ENCODE measurements around the gene TRERF1.

TRERF1 gene

DNA sequence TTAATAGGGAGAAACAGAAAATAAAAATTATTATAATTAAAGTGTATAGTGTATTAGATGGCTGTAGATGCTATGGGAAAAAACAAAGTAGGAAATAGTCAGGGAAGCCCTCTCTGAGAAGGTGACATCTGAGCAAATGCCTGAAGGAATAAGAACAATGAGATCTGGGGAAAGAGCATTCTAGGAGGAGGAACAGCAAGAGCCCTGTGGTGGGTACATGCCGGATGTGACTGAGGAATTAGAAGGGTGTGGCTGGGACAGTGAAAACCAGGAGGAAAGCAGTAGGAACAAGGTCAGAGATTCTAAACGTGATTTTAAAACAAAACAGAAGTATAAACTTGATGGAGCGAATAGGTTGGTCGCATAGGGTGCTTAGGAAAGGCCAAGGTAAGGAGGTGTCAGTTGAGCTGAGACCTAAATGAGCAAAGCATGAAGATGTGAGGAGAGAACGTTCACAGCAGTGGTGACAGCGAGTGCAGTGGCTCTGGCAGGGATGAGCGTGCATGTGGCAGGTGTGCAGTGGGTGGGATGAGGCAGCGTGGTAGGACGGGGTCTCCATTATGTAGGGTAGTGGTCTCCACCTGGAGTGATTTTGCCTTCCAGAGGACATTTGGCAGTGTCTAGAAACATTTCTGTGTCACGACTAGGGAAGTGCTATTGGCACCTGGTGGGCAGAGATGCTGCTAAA lies 137.0 kb downstream of the TRERF1 start:
- Histone ChIP-seq H3K9ac (ENCODE audit: insufficient read length, low read depth) (no peak overlapping the region), H3K27me3 (ENCODE audit: insufficient read depth, insufficient read length) (no peaks in the 10 kb centered on the region), H3K4me3 (ENCODE audit: insufficient read length, low read depth) (no peak overlapping the region), H3K36me3 (ENCODE audit: insufficient read depth, insufficient read length, low read length) (peaks cover 6% of the 10 kb centered on the region), H3K4me1 (ENCODE audit: insufficient read depth, insufficient read length) (peaks cover 6% of the 10 kb centered on the region), H3K9me3 (ENCODE audit: insufficient read depth, low read length) (no peaks in the 10 kb centered on the region)
- no peak for DNase-seq (ENCODE audit: low read depth, low spot score)
- TF ChIP-seq YY1 (IDR thresholded peaks at IDR 0.05; ENCODE audit: insufficient read depth, insufficient read length) (no peak), ZNF274 (IDR thresholded peaks at IDR 0.05; ENCODE audit: low read depth, low read length) (no peak), SUZ12 (IDR thresholded peaks at IDR 0.05; ENCODE audit: extremely low read depth, insufficient read depth, insufficient read length) (no peak)

DNA sequence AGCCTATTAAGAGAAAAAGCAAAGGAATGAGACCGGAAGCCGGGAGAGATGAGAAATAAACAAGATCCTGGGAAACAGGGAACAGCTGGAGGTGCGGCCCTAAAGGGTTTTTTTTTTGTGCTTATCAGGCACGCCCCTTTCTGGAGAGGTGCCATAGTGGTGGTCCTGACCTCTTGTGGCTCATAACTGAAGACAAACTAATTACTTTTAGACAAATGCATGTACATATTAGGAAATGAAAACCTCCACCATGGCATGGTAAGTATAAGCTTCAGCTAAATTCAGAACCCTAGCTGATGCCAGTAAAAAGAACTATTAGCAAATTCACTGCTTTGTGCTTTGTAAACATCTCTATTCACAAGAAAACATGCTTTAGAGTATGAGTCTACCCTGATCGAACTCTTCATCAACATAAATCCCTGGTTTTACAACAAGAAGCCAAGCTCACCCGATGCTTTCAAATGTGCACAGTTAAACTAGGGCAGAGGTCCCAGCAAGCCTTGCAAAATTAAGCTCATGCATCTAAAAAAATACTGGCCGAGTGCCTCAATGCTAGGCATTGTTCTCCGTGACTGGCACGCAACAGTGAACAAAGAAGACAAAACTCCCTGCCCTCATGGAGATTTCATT lies 137.7 kb downstream of the TRERF1 start:
- no peak for DNase-seq (ENCODE audit: low read depth, low spot score)
- no peak overlapping the region for H3K9ac ChIP-seq (ENCODE audit: insufficient read length, low read depth)
- H3K36me3 ChIP-seq (ENCODE audit: insufficient read depth, insufficient read length, low read length): peaks cover 6% of the 10 kb centered on the region
- no peaks in the 10 kb centered on the region for H3K27me3 ChIP-seq (ENCODE audit: insufficient read depth, insufficient read length)
- H3K9me3 ChIP-seq (ENCODE audit: insufficient read depth, low read length): no peaks in the 10 kb centered on the region
- peaks cover 6% of the 10 kb centered on the region for H3K4me1 ChIP-seq (ENCODE audit: insufficient read depth, insufficient read length)
- no peak overlapping the region for H3K4me3 ChIP-seq (ENCODE audit: insufficient read length, low read depth)
- TF ChIP-seq SUZ12 (IDR thresholded peaks at IDR 0.05; ENCODE audit: extremely low read depth, insufficient read depth, insufficient read length) (no peak), YY1 (IDR thresholded peaks at IDR 0.05; ENCODE audit: insufficient read depth, insufficient read length) (no peak), ZNF274 (IDR thresholded peaks at IDR 0.05; ENCODE audit: low read depth, low read length) (no peak)

DNA sequence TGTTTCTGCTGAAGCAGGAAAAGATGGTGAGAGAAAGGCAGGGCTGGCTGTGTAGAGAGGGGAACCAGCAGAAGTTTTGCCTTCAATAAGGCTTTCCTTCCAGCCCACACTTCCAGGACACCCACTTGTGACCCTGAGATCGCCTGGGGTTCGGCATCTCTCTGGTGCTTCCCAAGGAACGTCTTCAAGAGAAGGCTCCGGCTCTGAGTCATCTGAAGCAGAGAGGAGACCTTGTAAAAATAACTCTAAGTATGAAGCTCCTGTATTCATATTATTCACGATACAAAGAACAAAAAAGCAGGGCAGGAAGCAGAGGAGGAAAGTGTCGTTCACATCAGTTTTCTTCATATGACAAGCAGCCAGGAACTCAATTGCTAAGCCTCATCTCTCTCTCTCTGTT lies 138.7 kb downstream of the TRERF1 start:
- no peak overlapping the region for H3K4me3 ChIP-seq (ENCODE audit: insufficient read length, low read depth)
- TF ChIP-seq ZNF274 (IDR thresholded peaks at IDR 0.05; ENCODE audit: low read depth, low read length) (no peak), YY1 (IDR thresholded peaks at IDR 0.05; ENCODE audit: insufficient read depth, insufficient read length) (no peak), SUZ12 (IDR thresholded peaks at IDR 0.05; ENCODE audit: extremely low read depth, insufficient read depth, insufficient read length) (no peak)
- DNase-seq (ENCODE audit: low read depth, low spot score): no peak
- H3K9ac ChIP-seq (ENCODE audit: insufficient read length, low read depth): no peak overlapping the region
- no peaks in the 10 kb centered on the region for H3K9me3 ChIP-seq (ENCODE audit: insufficient read depth, low read length)
- H3K36me3 ChIP-seq (ENCODE audit: insufficient read depth, insufficient read length, low read length): peaks cover 6% of the 10 kb centered on the region
- H3K4me1 ChIP-seq (ENCODE audit: insufficient read depth, insufficient read length): peaks cover 6% of the 10 kb centered on the region
- H3K27me3 ChIP-seq (ENCODE audit: insufficient read depth, insufficient read length): no peaks in the 10 kb centered on the region

DNA sequence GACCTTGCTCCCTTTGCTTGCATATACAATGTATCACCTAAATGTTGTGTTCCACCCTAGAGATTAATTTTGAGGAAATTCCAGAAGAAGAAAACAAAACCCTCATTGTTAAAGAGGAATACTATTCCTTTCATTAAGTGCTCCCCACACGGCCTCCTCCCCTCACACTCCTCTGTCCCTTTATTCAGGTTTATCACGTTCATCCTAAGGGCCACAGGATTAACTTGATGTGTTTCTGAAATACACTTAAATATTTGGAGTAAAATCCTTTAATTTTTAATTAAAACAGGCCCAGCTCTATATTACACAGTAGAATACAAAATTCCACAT lies 144.6 kb downstream of the TRERF1 start:
- H3K9ac ChIP-seq (ENCODE audit: insufficient read length, low read depth): no peak overlapping the region
- no peak overlapping the region for H3K4me3 ChIP-seq (ENCODE audit: insufficient read length, low read depth)
- H3K36me3 ChIP-seq (ENCODE audit: insufficient read depth, insufficient read length, low read length): peaks cover 3% of the 10 kb centered on the region
- peaks cover 8% of the 10 kb centered on the region for H3K4me1 ChIP-seq (ENCODE audit: insufficient read depth, insufficient read length)
- H3K9me3 ChIP-seq (ENCODE audit: insufficient read depth, low read length): no peaks in the 10 kb centered on the region
- DNase-seq (ENCODE audit: low read depth, low spot score): no peak
- H3K27me3 ChIP-seq (ENCODE audit: insufficient read depth, insufficient read length): no peaks in the 10 kb centered on the region
- TF ChIP-seq SUZ12 (IDR thresholded peaks at IDR 0.05; ENCODE audit: extremely low read depth, insufficient read depth, insufficient read length) (no peak), YY1 (IDR thresholded peaks at IDR 0.05; ENCODE audit: insufficient read depth, insufficient read length) (no peak), ZNF274 (IDR thresholded peaks at IDR 0.05; ENCODE audit: low read depth, low read length) (no peak)

DNA sequence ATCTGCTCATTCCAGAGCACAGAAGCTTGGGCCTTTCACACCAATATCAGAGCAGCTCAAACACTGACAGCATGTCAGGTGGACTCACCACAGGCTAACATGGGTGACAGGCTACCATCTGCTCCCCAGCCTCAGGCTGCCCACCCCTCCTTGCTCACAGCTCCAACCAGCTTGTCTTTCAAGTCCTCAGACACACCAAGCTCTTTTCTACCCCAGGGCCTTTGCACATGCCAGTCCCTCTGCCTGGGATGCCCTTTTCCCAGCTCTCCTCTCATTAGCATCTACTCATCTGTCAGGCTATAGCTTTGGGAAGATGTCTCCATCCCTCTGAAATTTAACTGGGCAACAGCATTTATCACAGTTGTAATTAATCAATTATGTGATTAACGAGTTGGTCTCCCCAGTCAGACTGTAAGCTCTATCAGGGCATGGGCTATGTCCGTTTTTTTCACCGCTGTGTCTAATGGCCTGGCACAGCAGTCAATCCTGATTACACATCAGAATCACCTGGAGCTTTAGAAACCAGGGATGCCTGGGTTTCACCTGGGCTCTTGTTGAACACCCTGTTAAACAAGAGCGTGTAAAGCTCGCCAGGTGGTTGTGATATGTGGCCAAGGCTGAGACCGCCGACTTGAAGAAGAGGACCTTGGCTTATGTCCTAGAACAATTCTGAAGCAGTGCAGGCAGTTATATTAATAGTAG lies 145.1 kb downstream of the TRERF1 start:
- Histone ChIP-seq H3K4me3 (ENCODE audit: insufficient read length, low read depth) (no peak overlapping the region), H3K9me3 (ENCODE audit: insufficient read depth, low read length) (no peaks in the 10 kb centered on the region), H3K9ac (ENCODE audit: insufficient read length, low read depth) (no peak overlapping the region), H3K27me3 (ENCODE audit: insufficient read depth, insufficient read length) (no peaks in the 10 kb centered on the region), H3K4me1 (ENCODE audit: insufficient read depth, insufficient read length) (peaks cover 8% of the 10 kb centered on the region), H3K36me3 (ENCODE audit: insufficient read depth, insufficient read length, low read length) (no peaks in the 10 kb centered on the region)
- TF ChIP-seq ZNF274 (IDR thresholded peaks at IDR 0.05; ENCODE audit: low read depth, low read length): no peak
- TF ChIP-seq SUZ12 (IDR thresholded peaks at IDR 0.05; ENCODE audit: extremely low read depth, insufficient read depth, insufficient read length): no peak
- DNase-seq (ENCODE audit: low read depth, low spot score): no peak

GRCh38 chr6:42304053-42304712 lies 147.5 kb downstream of the TRERF1 start:
- Histone ChIP-seq H3K36me3 (ENCODE audit: insufficient read depth, insufficient read length, low read length) (peaks cover 10% of the 10 kb centered on the region), H3K4me1 (ENCODE audit: insufficient read depth, insufficient read length) (peaks cover 8% of the 10 kb centered on the region), H3K9ac (ENCODE audit: insufficient read length, low read depth) (peak overlapping the region; percentile 44), H3K9me3 (ENCODE audit: insufficient read depth, low read length) (no peaks in the 10 kb centered on the region), H3K27me3 (ENCODE audit: insufficient read depth, insufficient read length) (no peaks in the 10 kb centered on the region), H3K4me3 (ENCODE audit: insufficient read length, low read depth) (no peak overlapping the region)
- no peak for DNase-seq (ENCODE audit: low read depth, low spot score)
- TF ChIP-seq SUZ12 (IDR thresholded peaks at IDR 0.05; ENCODE audit: extremely low read depth, insufficient read depth, insufficient read length): no peak
- no peak for TF ChIP-seq YY1 (IDR thresholded peaks at IDR 0.05; ENCODE audit: insufficient read depth, insufficient read length)
- no peak for TF ChIP-seq ZNF274 (IDR thresholded peaks at IDR 0.05; ENCODE audit: low read depth, low read length)

- Histone ChIP-seq H3K9ac (ENCODE audit: insufficient read length, low read depth) (no peak overlapping the region), H3K27me3 (ENCODE audit: insufficient read depth, insufficient read length) (no peaks in the 10 kb centered on the region), H3K4me3 (ENCODE audit: insufficient read length, low read depth) (no peak overlapping the region), H3K4me1 (ENCODE audit: insufficient read depth, insufficient read length) (peaks cover 8% of the 10 kb centered on the region), H3K36me3 (ENCODE audit: insufficient read depth, insufficient read length, low read length) (peaks cover 10% of the 10 kb centered on the region), H3K9me3 (ENCODE audit: insufficient read depth, low read length) (no peaks in the 10 kb centered on the region)
- DNase-seq (ENCODE audit: low read depth, low spot score): no peak
- TF ChIP-seq SUZ12 (IDR thresholded peaks at IDR 0.05; ENCODE audit: extremely low read depth, insufficient read depth, insufficient read length): no peak
- TF ChIP-seq ZNF274 (IDR thresholded peaks at IDR 0.05; ENCODE audit: low read depth, low read length): no peak
Observed at GRCh38 chr6:42302411-42302810, 149.3 kb downstream of the TRERF1 start.

Measured in NT2/D1 (cell line).